GM10266 (cell line): ENCODE results near the gene PLA2G2C.

Experiments used
- DNase-seq: peaks from one replicate; pipeline ENCODE4 v3.0.0; 2012; ENCODE audit errors: extremely low spot score
- TF ChIP-seq, protein P1 (sequence below): IDR thresholded peaks from 2 replicates; pipeline ENCODE4 v1.5.1; 2012; ENCODE audit warnings: mild to moderate bottlenecking, low read depth; ENCODE audit not compliant: control insufficient read depth, insufficient read depth; ENCODE audit errors: missing control alignments

The PLA2G2C gene

DNA sequence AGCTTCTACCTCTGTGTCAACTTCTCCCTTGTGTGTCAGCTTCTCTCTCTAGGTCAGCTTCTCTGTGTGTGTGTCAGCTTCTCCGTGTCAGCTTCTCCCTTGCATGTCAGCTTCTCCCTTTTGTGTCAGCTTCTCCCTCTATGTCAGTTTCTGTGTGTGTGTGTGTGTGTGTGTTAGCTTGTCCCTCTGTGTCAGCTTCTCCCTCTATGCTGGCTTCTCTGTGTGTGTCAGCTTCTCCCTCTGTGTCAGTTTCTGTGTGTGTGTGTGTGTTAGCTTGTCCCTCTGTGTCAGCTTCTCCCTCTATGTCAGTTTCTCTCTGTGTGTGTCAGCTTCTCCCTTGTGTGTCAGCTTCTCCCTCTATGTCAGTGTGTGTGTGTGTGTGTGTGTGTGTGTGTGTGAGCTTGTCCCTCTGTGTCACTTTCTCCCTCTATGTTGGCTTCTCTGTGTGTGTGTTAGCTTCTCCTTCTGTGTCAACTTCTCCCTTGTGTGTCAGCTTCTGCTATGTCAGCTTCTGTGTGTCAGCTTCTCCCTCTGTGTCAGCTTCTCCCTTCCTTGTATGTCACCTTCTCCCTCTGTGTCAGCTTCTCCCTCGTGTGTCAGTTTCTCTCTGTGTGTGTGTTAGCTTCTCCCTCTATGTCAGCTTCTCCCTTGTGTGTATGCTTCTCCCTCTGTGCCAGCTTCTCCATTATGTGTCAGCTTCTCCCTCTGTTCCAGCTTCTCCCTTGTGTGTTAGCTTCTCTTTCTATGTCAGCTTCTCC lies 6.8 kb downstream of the PLA2G2C start:
- no peak for DNase-seq
- TF ChIP-seq, protein P1, sequence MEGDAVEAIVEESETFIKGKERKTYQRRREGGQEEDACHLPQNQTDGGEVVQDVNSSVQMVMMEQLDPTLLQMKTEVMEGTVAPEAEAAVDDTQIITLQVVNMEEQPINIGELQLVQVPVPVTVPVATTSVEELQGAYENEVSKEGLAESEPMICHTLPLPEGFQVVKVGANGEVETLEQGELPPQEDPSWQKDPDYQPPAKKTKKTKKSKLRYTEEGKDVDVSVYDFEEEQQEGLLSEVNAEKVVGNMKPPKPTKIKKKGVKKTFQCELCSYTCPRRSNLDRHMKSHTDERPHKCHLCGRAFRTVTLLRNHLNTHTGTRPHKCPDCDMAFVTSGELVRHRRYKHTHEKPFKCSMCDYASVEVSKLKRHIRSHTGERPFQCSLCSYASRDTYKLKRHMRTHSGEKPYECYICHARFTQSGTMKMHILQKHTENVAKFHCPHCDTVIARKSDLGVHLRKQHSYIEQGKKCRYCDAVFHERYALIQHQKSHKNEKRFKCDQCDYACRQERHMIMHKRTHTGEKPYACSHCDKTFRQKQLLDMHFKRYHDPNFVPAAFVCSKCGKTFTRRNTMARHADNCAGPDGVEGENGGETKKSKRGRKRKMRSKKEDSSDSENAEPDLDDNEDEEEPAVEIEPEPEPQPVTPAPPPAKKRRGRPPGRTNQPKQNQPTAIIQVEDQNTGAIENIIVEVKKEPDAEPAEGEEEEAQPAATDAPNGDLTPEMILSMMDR = no peak

GRCh38 chr1:20178634-20179370 lies 7.5 kb downstream of the PLA2G2C start:
- DNase-seq = no peak
- TF ChIP-seq, protein P1 = no peak

DNA sequence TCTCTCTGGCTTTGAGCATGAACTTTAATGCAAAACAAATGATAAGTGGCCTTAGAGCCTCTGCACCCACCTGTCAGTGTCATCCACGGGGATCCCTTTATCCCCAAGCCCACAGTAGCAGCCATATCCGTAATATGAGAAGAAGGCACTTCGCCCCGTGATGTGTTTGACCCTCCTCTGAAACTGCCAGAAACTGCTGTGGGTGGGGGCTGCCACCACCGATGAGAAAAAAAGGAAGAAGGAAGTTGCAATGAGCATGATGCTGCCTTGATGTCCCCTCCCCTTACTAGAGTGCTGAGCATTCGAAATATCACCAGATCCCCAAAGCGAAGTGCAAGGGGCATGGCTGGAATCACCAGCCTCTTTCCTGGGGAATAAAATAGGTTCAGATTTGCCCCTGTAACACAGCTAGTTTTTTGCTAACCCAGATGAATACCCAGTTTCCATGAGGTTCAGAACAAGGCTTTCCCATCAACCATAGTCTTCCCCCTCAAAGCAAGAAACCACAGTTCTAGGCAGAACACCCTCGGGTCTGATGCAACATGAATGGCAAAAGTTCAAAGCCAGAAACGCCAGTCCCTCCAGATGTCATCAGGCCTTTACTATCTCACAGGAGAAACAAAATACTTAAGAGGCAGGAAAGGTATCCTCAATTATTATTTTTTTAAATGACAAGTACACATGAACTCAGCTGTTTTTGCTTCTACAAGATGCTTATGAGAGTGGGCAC lies 11.2 kb downstream of the PLA2G2C start:
- no peak for DNase-seq
- TF ChIP-seq, protein P1 = no peak

- TF ChIP-seq, protein P1 = no peak
- no peak for DNase-seq
These were observed 14.2 kb downstream of the PLA2G2C start for GRCh38 chr1:20172033-20172590.

GRCh38 chr1:20169932-20170331 lies 16.4 kb downstream of the PLA2G2C start:
- TF ChIP-seq, protein P1 = no peak
- no peak for DNase-seq

GRCh38 chr1:20168564-20169491 lies 17.5 kb downstream of the PLA2G2C start:
- no peak for DNase-seq
- TF ChIP-seq, protein P1 = no peak
